Body of pancreas (tissue), 4 donors: ENCODE results near the gene PHC2.

ENCODE experiments used
- POLR2A ChIP-seq, 3 donors: fragments of 450-650 bp; IDR thresholded peaks; one replicate each; pipeline ENCODE4 v1.6.1; 2016; ENCODE audit warnings: antibody characterized with exemption in 3 of 3, mild to moderate bottlenecking in 2 of 3
- TF ChIP-seq, protein P1 (sequence below), 7 experiments: fragments of 450-650 bp in 4 of 7; fragments of 200-600 bp in 3 of 7; sonication (generic) in 3 of 7; IDR thresholded peaks; one replicate each; pipeline ENCODE4 v1.5.1; 2016 to 2019; ENCODE audit warnings: antibody characterized with exemption in 7 of 7

DNA sequence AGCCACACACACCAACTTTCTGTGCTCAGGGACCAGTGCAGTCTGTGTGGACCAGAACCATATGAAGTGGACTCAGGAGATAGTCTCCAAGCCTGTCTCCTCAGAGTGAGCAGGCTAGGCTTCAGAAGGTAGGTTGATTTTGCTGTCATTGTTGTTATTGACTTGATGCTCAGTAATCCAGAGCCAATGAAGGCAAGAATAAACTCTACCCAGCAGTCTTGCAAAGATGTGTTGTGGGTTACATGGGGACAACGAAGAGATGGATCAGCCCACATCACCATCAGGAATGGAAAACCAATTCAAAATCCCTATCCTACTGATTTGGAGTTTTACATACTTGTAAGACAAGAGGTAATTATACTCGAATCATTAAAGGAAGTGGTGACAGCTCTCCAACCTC is 37.4 kb downstream of the PHC2 start:
- TF ChIP-seq, protein P1, sequence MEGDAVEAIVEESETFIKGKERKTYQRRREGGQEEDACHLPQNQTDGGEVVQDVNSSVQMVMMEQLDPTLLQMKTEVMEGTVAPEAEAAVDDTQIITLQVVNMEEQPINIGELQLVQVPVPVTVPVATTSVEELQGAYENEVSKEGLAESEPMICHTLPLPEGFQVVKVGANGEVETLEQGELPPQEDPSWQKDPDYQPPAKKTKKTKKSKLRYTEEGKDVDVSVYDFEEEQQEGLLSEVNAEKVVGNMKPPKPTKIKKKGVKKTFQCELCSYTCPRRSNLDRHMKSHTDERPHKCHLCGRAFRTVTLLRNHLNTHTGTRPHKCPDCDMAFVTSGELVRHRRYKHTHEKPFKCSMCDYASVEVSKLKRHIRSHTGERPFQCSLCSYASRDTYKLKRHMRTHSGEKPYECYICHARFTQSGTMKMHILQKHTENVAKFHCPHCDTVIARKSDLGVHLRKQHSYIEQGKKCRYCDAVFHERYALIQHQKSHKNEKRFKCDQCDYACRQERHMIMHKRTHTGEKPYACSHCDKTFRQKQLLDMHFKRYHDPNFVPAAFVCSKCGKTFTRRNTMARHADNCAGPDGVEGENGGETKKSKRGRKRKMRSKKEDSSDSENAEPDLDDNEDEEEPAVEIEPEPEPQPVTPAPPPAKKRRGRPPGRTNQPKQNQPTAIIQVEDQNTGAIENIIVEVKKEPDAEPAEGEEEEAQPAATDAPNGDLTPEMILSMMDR (IDR thresholded peaks at IDR 0.05): no peak
- TF ChIP-seq POLR2A (IDR thresholded peaks at IDR 0.05): no peak
